Activated CD8-positive, alpha-beta memory T cell treated with anti-CD3 and anti-CD28 coated beads, Interleukin-2, amount 50 U/mL, for 4 hours (primary cell): ENCODE data around the gene NCS1.

Experiments used
- DNase-seq: peaks from one replicate; pipeline ENCODE4 v3.0.0-alpha.2; 2020

Gene NCS1

GRCh38 chr9:130172161-130172857 lies at the start of gene NCS1:
Gene NCS1, plus strand, starts transcription at chr9:130172404. Its CDS starts 260 bp downstream, at chr9:130172664.
- peak; percentile 70 for DNase-seq

GRCh38 chr9:130122456-130122855 lies 49.7 kb upstream of the NCS1 start:
- DNase-seq = no peak

GRCh38 chr9:130124085-130124860 lies 47.9 kb upstream of the NCS1 start:
- DNase-seq = no peak

DNA sequence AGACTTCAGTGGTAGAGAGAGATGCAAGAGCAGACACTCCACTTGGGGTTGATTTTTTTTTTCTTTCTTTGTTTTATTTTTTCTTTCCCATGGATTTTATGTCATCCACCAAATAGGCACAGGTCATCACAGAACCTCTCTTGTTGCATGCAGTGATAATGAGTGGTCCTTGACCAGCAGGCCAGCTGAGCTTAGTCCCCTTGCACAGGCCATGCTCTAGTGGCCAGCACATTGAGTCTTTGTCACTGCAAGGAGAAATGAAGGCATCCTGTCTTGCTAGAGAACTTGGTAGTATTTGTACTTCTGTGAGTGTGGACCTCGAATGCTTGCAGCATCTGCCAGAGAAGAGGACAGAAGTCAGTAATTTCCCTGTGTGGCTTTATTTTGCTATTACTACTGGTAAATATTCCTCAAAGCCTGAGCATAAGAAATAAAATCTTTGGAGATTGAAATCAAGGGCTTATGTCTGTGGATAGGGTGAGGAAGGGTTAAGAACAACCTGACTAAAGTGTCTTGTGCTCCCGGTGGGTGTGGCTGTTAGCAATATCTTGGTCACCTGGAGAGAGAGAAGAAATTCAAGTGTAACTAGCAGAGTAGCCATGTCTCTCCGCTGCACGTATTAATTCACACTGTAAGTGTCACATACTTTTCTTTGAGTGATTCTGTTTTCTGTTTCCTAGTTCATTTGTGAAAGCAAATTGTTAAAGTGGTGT lies 45.3 kb upstream of the NCS1 start:
- DNase-seq = no peak

DNA sequence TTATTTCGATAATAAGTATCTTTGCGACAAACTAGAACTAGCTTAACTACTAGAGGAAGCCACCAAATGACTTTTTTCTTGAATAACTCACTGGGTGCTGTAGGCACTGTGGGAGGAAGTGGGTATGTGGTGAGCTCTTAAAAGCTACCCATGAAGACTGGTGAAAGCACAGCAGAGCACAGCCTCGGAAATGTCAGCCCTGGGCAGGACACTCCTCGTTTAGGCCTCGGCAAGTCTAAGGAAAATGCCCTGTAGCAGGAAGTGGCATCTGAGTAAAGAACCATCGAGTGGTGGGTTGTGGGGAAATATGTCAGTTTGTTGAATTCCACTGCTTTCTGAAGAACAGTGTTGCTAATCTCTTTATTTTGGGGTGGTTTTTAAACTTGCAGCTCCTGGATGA lies 44.0 kb upstream of the NCS1 start:
- peak; percentile 76 for DNase-seq

GRCh38 chr9:130128733-130129431 lies 43.3 kb upstream of the NCS1 start:
- DNase-seq = peak; percentile 58

DNA sequence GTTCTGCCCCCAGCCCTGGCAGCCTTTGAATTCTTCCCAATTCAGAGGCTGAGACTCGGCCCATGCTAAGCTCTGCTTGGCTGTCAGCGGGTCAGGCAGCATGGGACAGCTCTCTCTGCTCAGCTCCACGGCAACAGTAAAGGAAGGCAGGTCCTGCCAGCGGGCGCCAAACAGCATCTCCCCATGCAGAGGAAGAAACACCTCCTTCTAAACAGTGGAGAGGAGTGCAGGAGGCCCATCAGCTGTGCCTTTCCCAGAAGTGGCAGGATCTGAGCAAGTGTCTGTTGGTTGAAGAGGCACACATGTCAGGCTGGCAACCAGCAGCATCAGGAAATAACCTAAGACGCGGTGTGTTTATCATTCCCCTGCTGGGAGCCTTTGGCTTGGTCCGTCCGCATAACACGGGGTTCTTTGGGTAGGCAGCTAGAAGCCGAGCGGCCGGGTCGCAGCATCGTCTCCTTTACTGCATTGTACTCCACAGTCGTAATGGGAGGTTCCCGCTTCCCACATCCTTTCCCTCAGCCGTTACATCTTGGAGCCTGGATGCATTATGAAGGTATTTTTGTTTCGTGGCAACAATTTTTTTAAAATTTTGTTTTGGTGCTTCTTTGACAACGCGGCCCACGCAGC lies 42.7 kb upstream of the NCS1 start:
- peak; percentile 41 for DNase-seq

DNA sequence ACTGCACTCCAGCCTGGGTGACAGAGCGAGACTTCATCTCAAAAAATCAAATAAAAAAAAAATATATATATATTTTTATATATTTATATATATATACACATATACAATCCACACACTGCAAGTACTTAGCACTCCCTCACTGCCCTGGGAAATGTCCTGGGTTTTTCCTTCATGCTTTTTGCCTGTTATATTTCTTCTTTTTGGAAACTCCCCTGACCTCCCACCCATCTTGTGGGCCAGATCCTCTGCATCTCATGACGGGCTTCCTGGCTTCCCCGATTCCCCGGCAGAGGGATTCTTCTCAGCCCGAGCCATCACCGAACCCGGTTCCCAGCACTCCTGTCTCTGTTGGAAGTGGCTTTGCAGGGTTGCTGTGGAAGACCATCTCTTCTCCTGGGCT lies 39.5 kb upstream of the NCS1 start:
- DNase-seq = no peak

DNA sequence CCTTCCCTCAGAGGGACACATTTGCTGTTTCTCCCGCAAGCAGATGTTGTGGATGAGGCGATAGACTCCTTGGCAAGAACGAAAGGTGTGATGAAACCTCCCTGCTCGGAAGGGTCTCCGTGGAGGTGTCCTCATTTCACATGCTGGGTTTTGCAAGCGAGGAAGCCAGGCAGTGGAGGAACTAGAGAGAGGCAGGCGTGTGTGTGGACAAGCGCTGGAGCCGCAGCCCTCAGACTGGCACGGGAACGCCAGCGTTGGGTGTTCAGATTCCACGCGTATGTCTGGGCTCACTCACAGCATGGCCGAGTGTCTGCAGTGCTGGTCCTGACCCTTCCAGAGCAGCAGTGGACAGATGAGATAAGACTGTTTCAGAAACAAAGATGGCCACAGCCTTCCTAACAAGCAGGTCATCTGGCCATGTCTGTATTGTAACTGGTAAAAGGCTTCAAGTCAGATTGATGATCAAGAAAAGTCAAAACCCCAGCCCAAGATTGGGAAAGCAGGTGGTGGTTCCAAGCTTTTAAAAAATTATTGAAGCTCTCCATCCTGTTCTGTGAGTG lies 35.0 kb upstream of the NCS1 start:
- no peak for DNase-seq

- no peak for DNase-seq
These were observed 34.5 kb upstream of the NCS1 start for GRCh38 chr9:130137641-130138081.

GRCh38 chr9:130138171-130138653 lies 34.0 kb upstream of the NCS1 start:
- no peak for DNase-seq

DNA sequence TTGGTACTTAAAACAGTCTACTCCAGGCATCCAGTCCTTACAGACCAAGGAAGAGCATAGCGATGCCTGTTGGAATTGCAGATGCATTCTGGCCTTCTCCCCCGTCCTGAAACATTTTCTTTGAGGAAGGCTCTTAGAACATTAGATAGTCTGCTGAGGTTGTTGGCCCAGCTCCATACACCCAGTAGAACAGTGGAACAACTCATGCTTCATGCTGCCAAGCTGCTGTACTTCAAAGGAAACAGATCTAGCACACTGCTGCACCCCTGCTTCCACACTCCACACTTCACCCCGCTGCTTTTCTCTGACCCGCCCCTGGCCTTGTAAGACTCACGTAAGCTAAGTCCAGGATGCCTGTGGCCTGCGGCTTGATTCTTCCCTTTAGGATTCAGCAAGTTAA lies 33.4 kb upstream of the NCS1 start:
- no peak for DNase-seq

DNA sequence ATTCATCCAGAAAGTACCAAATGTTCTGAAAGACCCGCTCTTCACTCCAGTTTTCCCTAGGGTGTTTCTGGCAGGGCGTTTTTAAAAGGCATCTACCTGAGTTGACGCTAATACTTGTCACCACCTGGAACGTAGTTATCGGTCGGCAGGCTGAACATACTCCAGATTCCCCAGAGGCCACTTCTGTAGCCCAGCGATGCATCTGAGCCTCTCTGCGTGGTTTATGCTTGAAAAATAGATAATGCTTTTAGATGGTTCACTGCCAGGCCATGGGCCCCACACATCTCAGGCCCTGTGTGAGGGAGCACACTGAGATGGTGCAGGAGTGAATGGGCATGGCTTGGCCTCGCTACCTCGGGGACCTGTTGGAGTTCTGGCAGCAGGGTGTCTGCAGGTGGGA lies 33.0 kb upstream of the NCS1 start:
- no peak for DNase-seq

DNA sequence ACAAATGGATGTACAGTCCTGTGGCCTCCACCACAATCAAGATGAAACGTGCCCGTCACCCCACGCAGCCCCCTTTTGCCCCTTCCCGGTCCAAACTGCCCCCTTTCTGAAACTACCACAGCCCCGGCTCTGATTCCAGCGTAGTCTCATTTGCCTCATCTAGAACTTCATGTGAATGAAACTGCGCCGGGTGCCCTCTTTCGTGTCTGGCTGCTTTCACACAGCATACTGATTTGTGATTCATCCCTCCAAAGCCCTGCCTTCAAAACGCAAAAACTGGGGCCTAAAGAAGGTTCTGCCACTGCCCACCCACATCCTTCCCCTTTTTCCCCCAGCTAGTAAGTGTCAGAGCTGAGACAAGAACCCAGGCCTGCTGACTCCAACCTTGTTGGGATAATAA lies 31.5 kb upstream of the NCS1 start:
- peak; percentile 43 for DNase-seq

- DNase-seq = no peak
These were observed 30.1 kb upstream of the NCS1 start for GRCh38 chr9:130142056-130142455.

GRCh38 chr9:130142641-130143040 lies 29.6 kb upstream of the NCS1 start:
- DNase-seq = no peak

DNA sequence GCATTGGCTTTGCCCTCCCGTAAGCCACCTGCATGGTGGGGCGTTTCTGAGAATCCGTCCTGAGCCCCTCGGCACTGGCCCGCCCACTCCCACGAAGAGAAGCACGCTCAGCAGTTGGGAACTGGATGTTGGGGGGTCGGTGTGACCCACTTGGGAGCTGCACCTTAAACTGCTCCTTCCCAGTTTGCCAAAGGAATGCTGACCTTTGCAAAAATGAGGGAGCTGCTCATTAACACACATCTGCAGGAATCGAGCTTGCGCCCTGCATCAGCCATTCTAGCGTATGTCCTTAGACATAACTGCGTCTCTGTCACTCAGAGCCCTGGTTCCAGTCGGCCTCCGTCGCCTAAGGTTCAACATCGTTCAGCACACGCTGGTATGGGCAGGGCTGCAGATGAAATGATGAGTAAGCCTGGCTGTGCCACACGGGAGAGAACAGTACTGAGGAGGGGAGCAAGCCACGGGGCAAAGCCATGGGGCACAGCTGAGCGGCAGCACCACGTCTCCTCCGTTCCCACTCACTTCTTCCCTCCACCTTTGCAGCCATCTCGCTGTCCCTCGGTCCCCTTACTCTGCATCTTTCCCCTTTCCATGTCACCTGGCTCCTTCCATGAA lies 28.8 kb upstream of the NCS1 start:
- no peak for DNase-seq

DNA sequence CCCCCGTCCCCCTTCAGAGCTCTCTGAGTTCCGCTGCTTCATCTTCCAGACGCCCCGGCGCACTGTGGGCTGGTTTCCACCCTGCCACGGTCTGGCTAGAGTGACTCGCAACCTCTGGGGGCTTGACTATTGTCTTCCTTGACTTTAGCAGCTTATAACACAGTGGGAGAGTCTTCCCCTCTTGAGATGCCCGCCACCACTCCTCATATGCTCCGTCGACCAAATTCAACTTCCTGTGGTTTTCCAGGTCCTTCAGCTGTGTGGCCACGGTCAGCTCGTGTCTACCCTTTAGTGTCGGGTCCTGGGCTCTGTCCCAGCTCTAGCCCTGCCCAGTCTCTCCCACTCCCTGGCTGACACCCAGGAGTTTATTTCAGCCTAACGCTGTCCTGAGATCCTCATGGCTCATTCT lies 28.2 kb upstream of the NCS1 start:
- DNase-seq = peak; percentile 56

GRCh38 chr9:130144703-130145102 lies 27.5 kb upstream of the NCS1 start:
- DNase-seq = no peak

DNA sequence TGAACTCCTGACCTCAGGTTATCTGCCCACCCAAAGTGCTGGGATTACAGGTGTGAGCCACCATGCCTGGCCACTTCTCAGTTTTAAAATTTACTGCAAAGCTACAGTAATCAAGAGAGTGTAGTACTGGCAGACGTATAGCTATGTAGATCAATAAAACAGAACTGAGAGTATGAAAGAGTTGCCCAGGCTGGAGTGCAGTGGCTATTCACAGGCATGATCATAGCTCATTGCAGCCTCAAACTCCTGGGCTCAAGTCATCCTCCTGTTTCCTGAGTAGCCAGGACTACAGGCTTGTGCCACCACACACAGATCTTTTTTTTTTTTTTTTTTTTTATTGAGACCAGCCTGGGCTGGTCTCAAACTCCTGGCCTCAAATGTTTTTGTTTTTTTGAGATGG lies 26.5 kb upstream of the NCS1 start:
- DNase-seq = no peak

- no peak for DNase-seq
These were observed 25.0 kb upstream of the NCS1 start for GRCh38 chr9:130147198-130147597.

GRCh38 chr9:130147910-130148309 lies 24.3 kb upstream of the NCS1 start:
- no peak for DNase-seq
